ENCODE results near the gene SPATA6. TPM values are rescaled to one million over a fixed set of nuclear protein-coding genes. Genes with fewer than 3 reads are reported as not detected.

SPATA6 gene
- total RNA-seq, 5 donors from 2014 or later (not counting 1 experiment from before 2014, with no cell fraction given) = 3.7 to 7.2 (median 4.9) TPM

DNA sequence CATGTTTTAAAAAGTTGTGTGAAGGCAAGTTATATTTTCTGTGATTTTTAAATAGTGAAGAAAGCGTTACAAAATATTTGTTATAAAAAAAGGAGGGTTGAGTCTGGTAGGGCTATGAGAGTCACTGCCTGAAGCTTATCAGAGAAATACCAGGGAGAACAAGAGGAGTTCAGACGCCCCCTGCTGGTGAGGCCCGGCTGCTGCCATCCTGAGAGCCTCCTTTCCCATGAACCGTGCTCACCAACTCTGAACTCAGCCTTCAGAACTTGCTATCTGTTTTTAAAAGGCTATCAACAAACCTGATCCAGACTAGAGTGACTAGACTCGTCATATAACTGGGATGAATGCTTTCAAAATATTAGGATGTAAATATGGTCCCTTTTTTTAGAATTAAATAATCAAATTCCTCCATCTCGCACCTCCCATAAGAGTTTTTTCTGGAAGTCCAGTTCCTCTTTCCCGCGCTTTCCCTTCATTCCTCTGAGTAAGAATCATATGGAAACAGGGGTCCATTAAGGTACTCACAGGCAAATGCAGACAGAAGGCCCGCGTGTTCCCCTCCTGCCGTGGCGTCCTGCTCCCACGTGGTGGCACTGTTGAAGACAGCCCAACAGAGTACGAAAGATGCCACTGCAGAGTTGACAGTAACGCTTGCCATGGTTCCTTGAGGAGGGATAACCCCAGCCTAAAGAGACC is 26.2 kb upstream of the SPATA6 start:
- Mint-ChIP-seq H3K4me3 (peak overlapping the region in 1 of 3 donors; percentile 50), H3K27me3 (peaks cover 0 to 1% of the 10 kb centered on the region in 2 donors), H3K9me3 (no peaks in the 10 kb centered on the region), H3K36me3 (no peaks in the 10 kb centered on the region), H3K4me1 (peaks cover 4 to 9% (median 6%) of the 10 kb centered on the region in 3 donors), H3K27ac (no peak overlapping the region)
- CTCF ChIA-PET = interaction anchor here (1.0 kb wide), 2 partner anchors 14 to 409 kb away, joined by 3 to 4 read pairs; no protein-coding TSS in a partner anchor
- no peaks in the 10 kb centered on the region for H3K36me3 ChIP-seq (ENCODE audit: control insufficient read depth in 2 of 2, extremely low read depth in 1 of 2, insufficient read depth in 1 of 2, low read length in 1 of 2)
- no peaks in the 10 kb centered on the region for H3K9me3 ChIP-seq
- peaks cover 0 to 5% of the 10 kb centered on the region in 2 experiments for H3K4me1 ChIP-seq (ENCODE audit: control insufficient read depth in 1 of 2, extremely low read depth in 1 of 2, insufficient read depth in 2 of 2, low read length in 2 of 2)
- POLR2A ChIA-PET = no interaction called here
- no peak overlapping the region for H3K4me3 ChIP-seq (ENCODE audit: control insufficient read depth in 1 of 2, extremely low read depth in 1 of 2, low read length in 1 of 2)
- WGBS (ENCODE audit: insufficient coverage) = 18% methylated on average over 7 of the region's 15 CpGs
- peak in 34 of 35 experiments; percentile 9 to 76 (median 48) for DNase-seq
- peak; percentile 55 to 73 (median 70) for ATAC-seq (replicated peaks in 1 of 4)
- no peak overlapping the region for H3K27ac ChIP-seq (ENCODE audit: low read length)
- peaks cover 0 to 3% of the 10 kb centered on the region in 2 experiments for H3K27me3 ChIP-seq (replicated peaks in 1 of 2; ENCODE audit: control insufficient read depth in 2 of 2, extremely low read depth in 1 of 2, insufficient read depth in 2 of 2, low read length in 1 of 2)

DNA sequence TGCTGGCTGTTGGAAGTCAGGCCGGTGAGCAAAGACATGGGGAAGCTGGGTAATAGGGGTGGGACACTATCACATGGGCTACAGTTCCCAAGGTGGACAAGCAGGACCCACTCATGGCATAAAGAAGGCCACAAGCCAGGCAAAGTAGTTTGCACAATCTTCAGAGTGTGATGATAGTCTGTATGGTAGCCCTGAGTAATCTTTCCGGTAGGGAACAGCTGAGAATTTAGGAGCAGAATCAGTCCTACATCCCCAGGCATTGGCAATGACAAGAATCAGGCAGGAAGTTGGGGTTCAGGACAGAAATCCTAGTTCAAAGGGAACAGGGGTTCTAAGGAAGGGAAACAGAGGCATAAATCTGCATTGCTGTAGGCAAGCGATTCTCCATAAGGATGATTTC is 23.9 kb upstream of the SPATA6 start:
- H3K27ac Mint-ChIP-seq = no peak overlapping the region
- ChIA-PET POLR2A (no interaction called here), CTCF (no interaction called here)
- Histone ChIP-seq H3K36me3 (ENCODE audit: control insufficient read depth in 2 of 2, extremely low read depth in 1 of 2, insufficient read depth in 1 of 2, low read length in 1 of 2) (no peaks in the 10 kb centered on the region), H3K4me3 (ENCODE audit: control insufficient read depth in 1 of 2, extremely low read depth in 1 of 2, low read length in 1 of 2) (no peak overlapping the region), H3K27me3 (replicated peaks in 1 of 2; ENCODE audit: control insufficient read depth in 2 of 2, extremely low read depth in 1 of 2, insufficient read depth in 2 of 2, low read length in 1 of 2) (peaks cover 0 to 3% of the 10 kb centered on the region in 2 experiments), H3K27ac (ENCODE audit: low read length) (no peak overlapping the region), H3K4me1 (ENCODE audit: control insufficient read depth in 1 of 2, extremely low read depth in 1 of 2, insufficient read depth in 2 of 2, low read length in 2 of 2) (peaks cover 0 to 5% of the 10 kb centered on the region in 2 experiments), H3K9me3 (no peaks in the 10 kb centered on the region)
- H3K9me3 Mint-ChIP-seq = no peaks in the 10 kb centered on the region
- WGBS (ENCODE audit: insufficient coverage) = 91% methylated on average over 3 of the region's 3 CpGs
- H3K4me1 Mint-ChIP-seq = peaks cover 4 to 9% (median 6%) of the 10 kb centered on the region in 3 donors
- H3K27me3 Mint-ChIP-seq = peaks cover 0 to 1% of the 10 kb centered on the region in 2 donors
- DNase-seq = no peak
- H3K36me3 Mint-ChIP-seq = no peaks in the 10 kb centered on the region
- no peak overlapping the region for H3K4me3 Mint-ChIP-seq
- no peak for ATAC-seq (replicated peaks in 1 of 4)

DNA sequence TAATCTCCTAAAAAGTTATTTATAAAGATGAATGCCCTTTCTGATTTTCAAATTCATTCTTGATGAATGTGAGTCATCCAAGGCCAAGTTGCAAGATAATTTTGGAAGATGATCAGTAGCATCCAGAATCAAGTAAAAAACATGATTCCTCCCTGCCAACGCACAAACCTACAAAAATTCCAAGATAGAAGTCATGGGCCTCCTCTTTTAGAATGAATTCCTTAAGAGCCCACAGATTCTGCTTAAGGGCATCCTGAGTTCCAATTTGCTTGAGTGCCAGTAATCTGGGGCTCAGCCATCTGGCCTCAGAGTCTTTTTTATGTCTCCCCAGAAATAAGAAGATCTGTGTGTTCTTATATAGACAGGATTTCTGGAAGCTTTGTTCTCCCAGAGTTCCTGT is 23.2 kb upstream of the SPATA6 start:
- ChIA-PET POLR2A (no interaction called here), CTCF (no interaction called here)
- H3K4me1 Mint-ChIP-seq = peaks cover 4 to 9% (median 6%) of the 10 kb centered on the region in 3 donors
- H3K27me3 Mint-ChIP-seq = peaks cover 1 to 7% of the 10 kb centered on the region in 2 donors
- no peak overlapping the region for H3K27ac Mint-ChIP-seq
- no peaks in the 10 kb centered on the region for H3K9me3 ChIP-seq
- H3K4me1 ChIP-seq (ENCODE audit: control insufficient read depth in 1 of 2, extremely low read depth in 1 of 2, insufficient read depth in 2 of 2, low read length in 2 of 2) = peaks cover 0 to 5% of the 10 kb centered on the region in 2 experiments
- no peaks in the 10 kb centered on the region for H3K36me3 Mint-ChIP-seq
- H3K27ac ChIP-seq (ENCODE audit: low read length) = no peak overlapping the region
- no peaks in the 10 kb centered on the region for H3K36me3 ChIP-seq (ENCODE audit: control insufficient read depth in 2 of 2, extremely low read depth in 1 of 2, insufficient read depth in 1 of 2, low read length in 1 of 2)
- H3K9me3 Mint-ChIP-seq = no peaks in the 10 kb centered on the region
- peaks cover 0 to 3% of the 10 kb centered on the region in 2 experiments for H3K27me3 ChIP-seq (replicated peaks in 1 of 2; ENCODE audit: control insufficient read depth in 2 of 2, extremely low read depth in 1 of 2, insufficient read depth in 2 of 2, low read length in 1 of 2)
- no peak overlapping the region for H3K4me3 Mint-ChIP-seq
- 100% methylated on average over 1 of the region's 1 CpG for WGBS (ENCODE audit: insufficient coverage)
- no peak for DNase-seq
- no peak for ATAC-seq (replicated peaks in 1 of 4)
- H3K4me3 ChIP-seq (ENCODE audit: control insufficient read depth in 1 of 2, extremely low read depth in 1 of 2, low read length in 1 of 2) = no peak overlapping the region

DNA sequence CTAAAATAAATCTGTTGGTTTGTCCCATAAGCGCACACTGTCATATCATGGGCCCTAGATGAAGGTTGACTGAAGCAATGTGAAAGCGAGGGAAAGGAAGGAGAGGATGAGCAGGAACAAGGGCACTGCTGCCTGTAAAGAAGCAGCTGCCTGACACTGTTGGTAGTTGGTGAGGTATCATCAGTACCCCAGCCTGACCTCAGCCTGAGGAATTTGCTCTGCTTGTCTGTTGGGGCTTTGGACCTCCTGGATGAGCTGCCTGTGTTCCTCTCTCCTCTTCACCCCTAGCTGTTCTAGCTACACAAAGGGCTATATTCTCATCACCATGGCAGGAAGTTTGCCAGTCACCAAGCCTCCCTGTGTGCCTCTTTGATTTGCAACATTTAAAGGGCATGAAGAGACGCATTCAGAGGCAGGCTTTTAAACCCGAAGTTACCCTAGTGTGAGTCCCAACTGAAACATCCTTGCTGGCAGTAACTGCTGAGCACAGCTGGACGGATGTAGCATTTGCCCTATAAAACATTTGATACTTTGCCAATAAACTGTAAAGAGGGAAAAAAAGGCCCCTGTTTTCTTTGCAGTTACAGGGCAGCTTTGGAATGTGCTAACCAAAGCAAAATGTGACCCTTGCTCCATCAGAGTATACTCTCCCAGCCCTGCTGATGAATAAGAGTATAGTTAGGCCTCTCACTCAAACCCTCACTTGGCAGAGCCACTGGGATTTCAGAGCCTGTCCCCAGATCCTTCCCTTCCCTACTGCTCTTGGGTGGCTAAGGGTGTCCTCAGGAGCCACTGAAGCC is 22.2 kb upstream of the SPATA6 start:
- ChIA-PET POLR2A (no interaction called here), CTCF (interaction anchor here (0.6 to 0.7 kb wide), 2 partner anchors 14 to 451 kb away, joined by 3 to 6 read pairs; no protein-coding TSS in a partner anchor)
- Histone ChIP-seq H3K4me1 (ENCODE audit: control insufficient read depth in 1 of 2, extremely low read depth in 1 of 2, insufficient read depth in 2 of 2, low read length in 2 of 2) (peaks cover 0 to 5% of the 10 kb centered on the region in 2 experiments), H3K4me3 (ENCODE audit: control insufficient read depth in 1 of 2, extremely low read depth in 1 of 2, low read length in 1 of 2) (no peak overlapping the region), H3K27ac (ENCODE audit: low read length) (no peak overlapping the region), H3K27me3 (replicated peaks in 1 of 2; ENCODE audit: control insufficient read depth in 2 of 2, extremely low read depth in 1 of 2, insufficient read depth in 2 of 2, low read length in 1 of 2) (peaks cover 0 to 3% of the 10 kb centered on the region in 2 experiments), H3K9me3 (no peaks in the 10 kb centered on the region), H3K36me3 (ENCODE audit: control insufficient read depth in 2 of 2, extremely low read depth in 1 of 2, insufficient read depth in 1 of 2, low read length in 1 of 2) (no peaks in the 10 kb centered on the region)
- no peak for ATAC-seq (replicated peaks in 1 of 4)
- Mint-ChIP-seq H3K4me1 (peaks cover 4 to 9% (median 6%) of the 10 kb centered on the region in 3 donors), H3K4me3 (no peak overlapping the region), H3K9me3 (no peaks in the 10 kb centered on the region), H3K36me3 (no peaks in the 10 kb centered on the region), H3K27me3 (peaks cover 1 to 7% of the 10 kb centered on the region in 2 donors), H3K27ac (no peak overlapping the region)
- 70% methylated on average over 3 of the region's 5 CpGs for WGBS (ENCODE audit: insufficient coverage)
- DNase-seq = no peak

- Histone ChIP-seq H3K27ac (ENCODE audit: low read length) (no peak overlapping the region), H3K36me3 (ENCODE audit: control insufficient read depth in 2 of 2, extremely low read depth in 1 of 2, insufficient read depth in 1 of 2, low read length in 1 of 2) (no peaks in the 10 kb centered on the region), H3K4me3 (ENCODE audit: control insufficient read depth in 1 of 2, extremely low read depth in 1 of 2, low read length in 1 of 2) (no peak overlapping the region), H3K27me3 (replicated peaks in 1 of 2; ENCODE audit: control insufficient read depth in 2 of 2, extremely low read depth in 1 of 2, insufficient read depth in 2 of 2, low read length in 1 of 2) (no peaks in the 10 kb centered on the region), H3K9me3 (no peaks in the 10 kb centered on the region), H3K4me1 (ENCODE audit: control insufficient read depth in 1 of 2, extremely low read depth in 1 of 2, insufficient read depth in 2 of 2, low read length in 2 of 2) (peaks cover 0 to under 1% of the 10 kb centered on the region in 2 experiments)
- H3K27ac Mint-ChIP-seq = no peak overlapping the region
- peaks cover 0 to 7% of the 10 kb centered on the region in 2 donors for H3K27me3 Mint-ChIP-seq
- H3K4me1 Mint-ChIP-seq = peaks cover 0 to 2% (median 0%) of the 10 kb centered on the region in 3 donors
- no peaks in the 10 kb centered on the region for H3K36me3 Mint-ChIP-seq
- H3K4me3 Mint-ChIP-seq = no peak overlapping the region
- POLR2A ChIA-PET = no interaction called here
- no peaks in the 10 kb centered on the region for H3K9me3 Mint-ChIP-seq
- DNase-seq (no peak), ATAC-seq (replicated peaks in 1 of 4) (no peak)
- no CpG with 5 or more reads among the region's 5 CpGs for WGBS (ENCODE audit: insufficient coverage)
- CTCF ChIA-PET = no interaction called here
Observed at GRCh38 chr1:48493041-48493440, 21.0 kb upstream of the SPATA6 start.

DNA sequence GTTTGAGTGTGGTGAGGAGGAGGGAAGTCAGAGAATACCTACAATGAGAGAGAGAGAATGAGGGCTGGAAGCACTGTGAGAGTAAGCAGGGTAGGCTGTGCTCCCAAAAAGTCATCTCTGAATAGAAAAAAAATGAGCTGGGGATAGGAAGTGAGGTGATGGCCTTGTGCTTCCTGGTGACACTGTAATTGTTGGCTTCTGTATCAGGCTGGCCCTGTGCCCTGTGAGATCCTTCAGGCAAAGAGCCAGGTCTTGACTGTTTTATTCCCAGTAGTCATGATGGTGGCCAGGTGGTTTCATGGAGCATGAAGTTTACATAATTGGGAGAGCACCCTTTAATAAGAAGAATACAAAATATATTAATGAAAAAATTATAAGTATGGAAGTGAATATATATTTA is 20.4 kb upstream of the SPATA6 start:
- Histone ChIP-seq H3K36me3 (ENCODE audit: control insufficient read depth in 2 of 2, extremely low read depth in 1 of 2, insufficient read depth in 1 of 2, low read length in 1 of 2) (no peaks in the 10 kb centered on the region), H3K27ac (ENCODE audit: low read length) (no peak overlapping the region), H3K4me3 (ENCODE audit: control insufficient read depth in 1 of 2, extremely low read depth in 1 of 2, low read length in 1 of 2) (no peak overlapping the region), H3K9me3 (no peaks in the 10 kb centered on the region), H3K4me1 (ENCODE audit: control insufficient read depth in 1 of 2, extremely low read depth in 1 of 2, insufficient read depth in 2 of 2, low read length in 2 of 2) (no peaks in the 10 kb centered on the region), H3K27me3 (replicated peaks in 1 of 2; ENCODE audit: control insufficient read depth in 2 of 2, extremely low read depth in 1 of 2, insufficient read depth in 2 of 2, low read length in 1 of 2) (no peaks in the 10 kb centered on the region)
- ChIA-PET CTCF (no interaction called here), POLR2A (no interaction called here)
- Mint-ChIP-seq H3K4me3 (no peak overlapping the region), H3K4me1 (no peaks in the 10 kb centered on the region), H3K36me3 (no peaks in the 10 kb centered on the region), H3K9me3 (no peaks in the 10 kb centered on the region), H3K27ac (no peak overlapping the region), H3K27me3 (peaks cover under 1 to 7% of the 10 kb centered on the region in 2 donors)
- ATAC-seq (replicated peaks in 1 of 4) = no peak
- no peak for DNase-seq

All from T-cell (primary cell).